Choroid plexus epithelial cell (primary cell): Measurements from ENCODE around the gene PERM1.

ENCODE experiments used
- DNase-seq: peaks from one replicate; pipeline ENCODE4 v3.0.0-alpha.2; 2010; ENCODE audit warnings: low read depth
- H3K4me3 ChIP-seq: 2 replicates; pipeline ENCODE4 v1.5.1; 2011; ENCODE audit warnings: low read depth, mild to moderate bottlenecking, control low read depth, low read length, moderate library complexity
- TF ChIP-seq, protein P1 (sequence below): conservative IDR thresholded peaks from 2 replicates; pipeline ENCODE4 v1.5.1; 2011; ENCODE audit warnings: low read depth, mild to moderate bottlenecking, control low read depth, inconsistent platforms, low read length, moderate library complexity

Gene PERM1

DNA sequence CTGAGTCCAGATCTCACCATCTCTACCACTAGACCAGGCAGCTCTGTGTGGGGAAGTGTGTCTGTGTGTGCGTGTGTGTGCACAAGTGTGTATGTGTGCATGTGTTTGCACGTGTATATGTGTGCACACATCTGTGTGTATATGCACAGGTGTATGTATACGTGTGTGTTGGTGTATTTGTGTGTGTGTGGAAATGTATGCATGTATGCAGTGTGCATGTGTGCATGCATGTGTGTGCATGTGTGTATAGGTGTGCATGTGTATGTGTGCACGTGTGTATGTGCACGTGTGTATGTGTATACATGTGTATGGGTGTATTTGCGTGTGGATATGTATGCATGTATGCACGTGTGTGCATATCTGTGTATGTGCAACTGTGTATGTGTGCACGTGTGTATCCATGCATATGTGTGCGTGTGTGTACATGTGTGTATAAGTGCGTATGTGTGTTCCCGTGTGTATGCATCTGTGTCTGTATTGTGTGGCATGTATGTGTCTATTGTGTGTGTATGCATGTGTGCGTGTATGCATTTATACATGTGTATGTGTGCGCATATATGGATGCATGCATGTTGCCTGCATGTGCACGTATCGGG is 12.5 kb downstream of the PERM1 start:
- H3K4me3 ChIP-seq: no peak overlapping the region
- DNase-seq: no peak
- TF ChIP-seq, protein P1, sequence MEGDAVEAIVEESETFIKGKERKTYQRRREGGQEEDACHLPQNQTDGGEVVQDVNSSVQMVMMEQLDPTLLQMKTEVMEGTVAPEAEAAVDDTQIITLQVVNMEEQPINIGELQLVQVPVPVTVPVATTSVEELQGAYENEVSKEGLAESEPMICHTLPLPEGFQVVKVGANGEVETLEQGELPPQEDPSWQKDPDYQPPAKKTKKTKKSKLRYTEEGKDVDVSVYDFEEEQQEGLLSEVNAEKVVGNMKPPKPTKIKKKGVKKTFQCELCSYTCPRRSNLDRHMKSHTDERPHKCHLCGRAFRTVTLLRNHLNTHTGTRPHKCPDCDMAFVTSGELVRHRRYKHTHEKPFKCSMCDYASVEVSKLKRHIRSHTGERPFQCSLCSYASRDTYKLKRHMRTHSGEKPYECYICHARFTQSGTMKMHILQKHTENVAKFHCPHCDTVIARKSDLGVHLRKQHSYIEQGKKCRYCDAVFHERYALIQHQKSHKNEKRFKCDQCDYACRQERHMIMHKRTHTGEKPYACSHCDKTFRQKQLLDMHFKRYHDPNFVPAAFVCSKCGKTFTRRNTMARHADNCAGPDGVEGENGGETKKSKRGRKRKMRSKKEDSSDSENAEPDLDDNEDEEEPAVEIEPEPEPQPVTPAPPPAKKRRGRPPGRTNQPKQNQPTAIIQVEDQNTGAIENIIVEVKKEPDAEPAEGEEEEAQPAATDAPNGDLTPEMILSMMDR: no peak

DNA sequence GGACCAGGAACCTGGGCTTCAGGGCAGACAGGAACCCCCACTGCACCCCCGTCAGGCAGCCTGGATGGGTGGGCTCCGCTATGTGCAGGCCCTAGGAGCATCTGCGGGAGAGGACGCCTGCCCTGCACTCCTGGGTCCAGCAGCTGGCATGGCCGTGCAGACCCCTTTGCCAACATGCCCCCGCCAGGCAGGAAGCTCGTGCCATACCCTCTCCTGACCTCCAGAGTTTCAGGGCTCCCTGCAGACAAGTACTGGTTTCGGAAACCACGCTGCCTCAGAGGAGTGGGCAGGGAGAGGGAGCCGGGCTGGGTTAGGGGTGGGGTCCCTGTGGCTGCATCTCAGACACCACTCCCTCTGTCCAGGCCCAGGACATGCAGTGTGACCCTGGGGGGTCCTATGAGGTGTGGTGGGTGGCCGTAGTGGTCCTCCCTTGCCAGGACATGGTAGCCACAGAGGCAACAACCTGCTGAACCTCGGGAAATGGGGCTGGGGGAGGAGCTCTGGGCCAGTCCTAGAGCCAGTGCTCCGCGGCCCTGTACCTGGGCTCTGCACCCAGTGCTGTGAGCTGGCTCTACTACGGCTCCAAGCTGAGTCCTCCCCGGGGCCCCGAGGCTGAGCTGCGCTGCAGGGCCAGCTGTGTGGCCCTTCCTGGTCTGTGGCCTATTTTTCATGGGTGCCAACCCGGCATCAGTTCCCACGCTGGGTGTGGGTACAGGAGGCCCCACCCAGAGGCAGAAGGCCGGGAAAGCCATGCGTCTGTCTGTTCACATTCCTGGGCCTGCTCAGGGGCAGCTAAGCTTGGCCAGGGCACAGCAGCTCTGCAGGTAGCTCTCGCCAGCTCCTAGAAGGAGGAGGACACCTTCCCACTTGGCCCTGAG is 14.2 kb downstream of the PERM1 start:
- H3K4me3 ChIP-seq: no peak overlapping the region
- DNase-seq: no peak
- TF ChIP-seq, protein P1: no peak

DNA sequence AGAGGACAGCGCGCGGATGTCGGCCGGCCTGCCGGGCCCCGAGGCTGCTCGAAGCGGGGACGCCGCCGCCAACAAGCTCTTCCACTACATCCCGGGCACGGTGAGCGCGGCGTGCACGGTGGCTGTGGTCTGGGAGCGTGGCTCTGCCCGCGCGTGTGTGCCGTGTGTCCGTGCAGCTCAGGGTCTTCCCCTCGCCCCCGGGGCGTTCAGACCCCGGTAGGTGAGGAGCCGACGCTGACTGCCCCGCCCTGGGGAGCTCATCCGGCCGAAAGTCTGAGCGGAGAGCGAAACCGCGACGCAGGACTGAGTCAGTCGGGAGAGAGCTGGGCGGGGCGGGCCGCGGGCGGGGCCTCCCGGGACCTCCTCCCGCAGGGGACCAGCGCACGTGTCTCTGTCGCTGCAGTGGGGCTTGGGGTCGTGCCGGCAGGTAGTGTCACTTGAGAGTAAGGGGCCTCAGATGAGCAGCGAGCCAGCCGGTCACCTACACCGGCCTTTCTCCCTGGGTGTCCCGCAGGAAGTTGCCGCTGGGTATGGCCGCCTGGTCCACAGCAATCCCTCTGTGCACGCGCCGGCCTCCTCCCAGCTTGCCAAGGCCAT is 15.1 kb downstream of the PERM1 start:
- DNase-seq: peak; percentile 44
- peak overlapping the region; percentile 74 for H3K4me3 ChIP-seq
- TF ChIP-seq, protein P1: no peak

DNA sequence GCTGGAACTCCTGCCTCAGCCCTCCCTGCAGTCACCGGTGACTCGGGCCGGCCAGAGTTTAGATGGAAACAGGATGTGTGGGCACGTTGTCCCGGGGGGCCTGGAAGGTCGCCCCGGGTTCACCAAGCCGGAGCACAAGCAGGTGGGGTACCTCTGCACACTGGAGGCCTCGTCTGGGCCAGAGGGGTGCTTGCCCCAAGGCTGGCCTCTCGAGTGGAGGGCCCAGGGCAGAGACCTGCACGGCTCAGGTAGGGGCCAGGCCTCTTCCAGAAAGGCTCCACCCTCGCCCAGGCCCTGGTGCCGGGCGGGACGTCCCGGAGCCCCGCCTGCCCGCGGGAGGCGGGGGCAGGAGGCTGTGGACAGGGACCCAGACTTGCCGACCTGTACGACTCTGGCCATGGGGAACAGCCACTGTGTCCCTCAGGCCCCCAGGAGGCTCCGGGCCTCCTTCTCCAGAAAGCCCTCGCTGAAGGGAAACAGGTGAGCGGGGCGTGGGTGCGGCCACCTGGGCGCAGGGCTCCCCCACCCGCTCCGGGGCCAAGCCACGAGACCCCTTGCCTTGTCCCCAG is 15.7 kb downstream of the PERM1 start, which contains the start of gene PLEKHN1:
Gene PLEKHN1 (plus strand): TSS at position 348 of the 569 bp plus-strand sequence. CDS start 50 bp downstream, at position 398.
- TF ChIP-seq, protein P1: no peak
- no peak for DNase-seq
- peak within 1 kb of the TSS; percentile 74 for H3K4me3 ChIP-seq

DNA sequence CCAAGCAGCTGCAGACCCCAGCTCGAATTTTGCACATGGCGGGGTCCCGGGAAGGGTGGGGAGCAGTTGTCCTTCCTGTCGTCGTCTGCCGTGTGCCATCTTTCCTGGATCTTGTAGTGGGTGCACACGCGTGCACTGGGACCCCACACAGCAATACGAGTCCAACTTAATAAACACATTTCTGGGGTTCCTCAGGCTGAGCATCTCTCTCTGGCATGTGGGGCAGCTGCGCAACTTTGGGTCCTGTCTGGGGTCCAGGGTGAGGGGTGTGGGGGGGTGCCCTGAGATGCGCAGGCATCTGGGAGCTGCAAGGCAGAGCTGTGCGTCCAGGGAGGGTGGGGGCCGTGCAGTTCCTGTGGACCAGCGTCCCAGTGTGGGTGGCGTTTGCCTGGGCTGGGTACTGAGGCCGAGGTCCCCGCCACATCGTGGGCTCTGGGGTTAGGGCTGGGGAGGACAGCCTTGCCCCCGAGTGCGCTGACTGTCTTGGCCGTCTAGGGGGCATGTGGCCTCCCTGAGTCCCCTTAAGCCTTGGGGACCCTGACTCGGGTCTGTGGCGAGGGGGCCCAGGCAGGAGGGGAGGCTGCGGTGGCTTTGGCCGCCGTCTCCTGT is 16.3 kb downstream of the PERM1 start:
- TF ChIP-seq, protein P1: no peak
- DNase-seq: no peak
- H3K4me3 ChIP-seq: no peak overlapping the region

DNA sequence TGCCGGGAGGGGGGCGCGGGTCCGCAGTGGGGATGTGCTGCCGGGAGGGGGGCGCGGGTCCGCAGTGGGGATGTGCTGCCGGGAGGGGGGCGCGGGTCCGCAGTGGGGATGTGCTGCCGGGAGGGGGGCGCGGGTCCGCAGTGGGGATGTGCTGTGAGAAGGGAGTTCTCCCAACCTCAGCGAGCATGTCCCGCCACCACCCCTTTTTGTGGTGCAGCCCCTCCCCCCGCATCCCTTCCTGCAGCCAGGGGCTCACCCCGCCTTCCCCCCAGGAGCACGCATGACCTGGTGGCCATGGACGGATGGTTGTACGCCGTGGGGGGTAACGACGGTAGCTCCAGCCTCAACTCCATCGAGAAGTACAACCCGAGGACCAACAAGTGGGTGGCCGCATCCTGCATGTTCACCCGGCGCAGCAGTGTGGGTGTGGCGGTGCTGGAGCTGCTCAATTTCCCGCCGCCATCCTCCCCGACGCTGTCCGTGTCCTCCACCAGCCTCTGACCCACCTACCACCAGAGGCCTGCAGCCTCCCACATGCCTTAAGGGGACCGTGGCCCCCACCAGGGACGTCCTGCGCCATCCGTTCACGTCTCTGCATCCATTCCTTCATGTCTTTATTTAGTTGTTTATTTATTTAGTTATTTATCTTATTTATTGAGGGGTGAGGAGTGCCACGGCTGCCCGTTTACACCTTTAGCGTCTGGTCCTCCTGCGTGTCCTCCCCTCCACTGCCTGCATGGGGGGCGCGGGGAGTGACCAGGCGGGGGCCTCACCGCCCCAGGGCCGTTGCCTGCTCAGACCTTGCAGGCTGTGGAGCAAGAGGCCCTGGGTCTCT is 17.0 kb downstream of the PERM1 start:
- no peak overlapping the region for H3K4me3 ChIP-seq
- TF ChIP-seq, protein P1: no peak
- DNase-seq: no peak
